DND-41 (cell line): Measurements from ENCODE around the gene ARHGAP8.

Experiments
- CTCF ChIP-seq: IDR thresholded peaks from 2 replicates; pipeline ENCODE4 v1.5.1; 2012; ENCODE audit warnings: borderline replicate concordance, low read length, moderate library complexity, mild to moderate bottlenecking; ENCODE audit not compliant: poor library complexity, severe bottlenecking; ENCODE audit errors: extremely low read depth
- EZH2 ChIP-seq: IDR thresholded peaks from 3 replicates; pipeline ENCODE4 v1.6.1; 2012; ENCODE audit warnings: borderline replicate concordance, low read depth, mild to moderate bottlenecking, moderate library complexity, low read length, inconsistent platforms; ENCODE audit not compliant: severe bottlenecking

GRCh38 chr22:44752285-44753188 is at the start of gene ARHGAP8:
- TF ChIP-seq EZH2 (no peak), CTCF (no peak)
